Colon (tissue), 2 donors: ENCODE data around the gene KRT80.
"Not testable (repeated sequence)": the region's sequence is repeated elsewhere in the genome, so short reads cannot be mapped to it uniquely, and the experiment has no call there.

Experiments
- FAIRE-seq: peaks from 2 replicates; lab custom pipeline; 2012; peaks lifted over from hg19 to GRCh38; lab: Jason Lieb, UNC
- donor health status: control.
- donor health status: control.

Gene KRT80

GRCh38 chr12:52191841-52192791 lies at the start of gene KRT80:
TSS of gene KRT80 (minus strand) at chr12:52192014. CDS start at chr12:52191902, 112 bp downstream.
- no peak for FAIRE-seq

- no peak for FAIRE-seq
These were observed 49.5 kb upstream of the KRT80 start for GRCh38 chr12:52241205-52241842.

GRCh38 chr12:52240247-52240646 lies 48.4 kb upstream of the KRT80 start:
- FAIRE-seq, result not testable (repeated sequence)

DNA sequence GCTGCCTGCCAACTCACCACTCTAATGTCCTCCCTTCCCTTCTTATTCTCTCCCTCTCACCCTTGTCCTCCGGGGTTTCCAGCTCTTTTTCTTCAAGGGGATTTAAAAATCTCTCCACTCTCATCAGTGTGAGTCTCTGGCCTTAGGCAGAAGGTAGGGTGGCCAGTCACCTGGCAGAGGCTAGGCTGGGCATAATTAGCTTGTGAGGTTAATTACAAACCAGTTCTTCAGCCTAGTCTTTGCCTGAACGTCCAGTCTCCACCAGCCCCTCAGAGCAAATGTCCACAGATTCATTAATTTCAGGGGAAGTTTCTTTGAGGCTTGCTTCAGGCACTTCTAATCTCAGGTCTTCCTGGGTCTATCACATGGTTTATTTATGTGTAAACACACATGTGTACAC lies 48.0 kb upstream of the KRT80 start:
- no peak for FAIRE-seq

GRCh38 chr12:52238916-52239646 lies 47.3 kb upstream of the KRT80 start:
- no peak for FAIRE-seq

DNA sequence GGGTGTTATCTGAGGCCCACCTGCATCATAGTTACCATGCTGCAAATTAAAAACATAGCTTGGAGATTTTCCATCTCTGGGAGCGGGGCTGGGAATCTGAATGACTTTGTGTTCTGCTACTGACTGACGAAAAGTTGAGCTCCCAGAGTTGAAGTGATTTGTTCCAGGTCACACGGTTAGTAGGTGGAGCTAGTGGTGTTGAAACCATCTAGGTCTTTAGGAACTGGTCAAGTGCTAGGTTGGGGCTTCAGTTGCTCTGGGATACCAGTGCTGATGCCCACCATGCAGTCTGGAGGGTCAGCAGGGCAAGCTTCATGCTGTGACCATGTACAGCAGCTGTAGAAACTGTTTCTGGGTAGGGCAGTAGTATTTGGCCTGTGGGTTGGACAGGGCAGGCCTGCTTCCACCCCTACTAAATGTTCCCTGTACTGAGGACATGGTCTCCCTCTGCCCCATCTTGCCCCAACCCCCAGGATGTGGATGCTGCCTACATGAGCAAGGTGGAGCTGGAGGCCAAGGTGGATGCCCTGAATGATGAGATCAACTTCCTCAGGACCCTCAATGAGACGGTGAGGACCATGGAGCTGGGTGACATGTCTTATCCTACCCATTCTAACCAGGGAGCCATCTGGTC lies 46.5 kb upstream of the KRT80 start:
- FAIRE-seq, result no peak

GRCh38 chr12:52236386-52237050 lies 44.7 kb upstream of the KRT80 start:
- FAIRE-seq, result no peak

DNA sequence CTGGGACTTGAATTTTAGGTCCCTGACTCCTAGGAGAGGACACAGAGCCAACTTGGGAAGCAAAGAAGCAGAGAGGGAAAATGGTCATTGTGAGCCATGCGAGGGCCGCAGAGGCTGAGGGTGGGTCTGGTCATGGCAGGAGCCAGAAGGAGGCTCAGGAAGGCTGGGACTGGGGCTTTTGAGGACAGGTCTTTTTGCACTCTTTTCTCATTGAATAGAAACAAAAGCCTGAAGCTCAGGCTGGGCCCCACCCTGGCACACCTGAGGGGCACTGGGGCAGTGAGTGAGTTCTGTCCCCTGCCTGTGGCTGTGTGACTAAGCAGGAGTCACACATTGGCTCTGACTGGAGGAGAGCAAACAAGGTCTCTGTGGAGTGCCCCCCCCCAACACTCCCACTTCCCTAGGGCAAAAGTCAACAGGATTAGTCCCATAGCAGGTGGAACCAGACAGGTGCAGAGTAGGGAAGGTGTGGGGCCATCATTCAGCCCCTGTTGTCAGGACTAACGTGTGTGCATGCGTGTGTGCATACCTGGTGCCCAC lies 44.1 kb upstream of the KRT80 start:
- no peak for FAIRE-seq

DNA sequence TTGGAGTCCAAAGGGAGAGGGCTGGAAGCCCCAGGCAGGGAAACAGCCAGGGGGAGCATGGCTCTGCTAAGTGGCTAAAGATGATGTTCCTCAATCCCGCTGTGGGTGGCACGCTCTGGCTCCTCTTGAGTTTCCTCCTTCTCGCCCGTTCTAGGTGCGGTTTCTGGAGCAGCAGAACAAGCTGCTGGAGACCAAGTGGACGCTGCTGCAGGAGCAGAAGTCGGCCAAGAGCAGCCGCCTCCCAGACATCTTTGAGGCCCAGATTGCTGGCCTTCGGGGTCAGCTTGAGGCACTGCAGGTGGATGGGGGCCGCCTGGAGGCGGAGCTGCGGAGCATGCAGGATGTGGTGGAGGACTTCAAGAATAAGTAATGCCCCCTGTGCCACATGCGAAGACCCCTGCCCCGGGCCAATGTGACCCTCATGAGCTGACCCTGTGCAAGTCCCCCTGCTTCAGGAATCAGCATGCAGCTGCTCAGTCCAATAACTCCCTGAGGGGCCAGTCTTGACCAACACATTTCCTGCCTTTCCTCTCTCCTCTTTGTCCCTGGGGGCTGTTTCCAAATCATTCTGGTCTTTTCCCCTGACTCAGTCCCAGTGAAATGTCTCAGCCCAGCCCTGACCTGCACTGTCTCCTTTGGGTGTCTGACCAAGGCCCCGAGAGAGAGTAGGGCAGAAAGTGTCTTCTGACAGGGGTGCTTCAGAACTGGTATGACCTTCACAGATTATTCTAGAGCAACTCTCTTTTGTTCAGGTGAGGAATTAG lies 43.4 kb upstream of the KRT80 start:
- FAIRE-seq, result no peak

- FAIRE-seq, result no peak
These were observed 42.5 kb upstream of the KRT80 start for GRCh38 chr12:52234223-52234810.

DNA sequence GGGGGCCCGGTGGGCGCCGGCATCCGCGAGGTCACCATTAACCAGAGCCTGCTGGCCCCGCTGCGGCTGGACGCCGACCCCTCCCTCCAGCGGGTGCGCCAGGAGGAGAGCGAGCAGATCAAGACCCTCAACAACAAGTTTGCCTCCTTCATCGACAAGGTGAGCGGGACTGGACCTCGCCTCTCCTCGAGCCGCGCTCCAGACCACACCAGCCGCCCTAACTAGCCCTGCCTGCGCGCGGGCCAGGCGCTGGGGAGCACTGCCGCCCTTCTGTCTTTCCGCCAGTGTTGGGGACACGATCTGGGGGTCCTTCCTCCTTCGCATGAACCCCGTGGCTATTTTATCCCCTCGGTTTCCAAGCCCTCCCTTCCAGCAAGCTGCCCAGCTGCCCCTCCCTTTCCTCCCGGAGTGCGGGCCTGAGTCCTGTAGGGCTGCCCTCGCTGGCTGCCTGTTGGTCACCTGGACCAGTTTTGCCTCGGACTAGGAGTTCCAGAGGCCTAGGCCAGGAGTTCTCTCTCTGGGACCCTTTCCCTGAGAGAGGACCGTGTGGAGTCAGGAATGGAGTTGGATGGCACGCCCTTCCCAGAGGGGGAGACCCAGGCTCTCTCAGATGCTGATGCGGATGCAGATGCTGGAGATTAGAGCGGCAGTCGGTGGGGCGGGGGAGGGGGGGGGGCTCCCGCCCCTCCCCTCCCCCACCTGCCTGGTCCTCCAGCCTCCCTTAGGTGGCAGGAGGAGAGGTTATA lies 41.8 kb upstream of the KRT80 start:
- FAIRE-seq, result no peak

DNA sequence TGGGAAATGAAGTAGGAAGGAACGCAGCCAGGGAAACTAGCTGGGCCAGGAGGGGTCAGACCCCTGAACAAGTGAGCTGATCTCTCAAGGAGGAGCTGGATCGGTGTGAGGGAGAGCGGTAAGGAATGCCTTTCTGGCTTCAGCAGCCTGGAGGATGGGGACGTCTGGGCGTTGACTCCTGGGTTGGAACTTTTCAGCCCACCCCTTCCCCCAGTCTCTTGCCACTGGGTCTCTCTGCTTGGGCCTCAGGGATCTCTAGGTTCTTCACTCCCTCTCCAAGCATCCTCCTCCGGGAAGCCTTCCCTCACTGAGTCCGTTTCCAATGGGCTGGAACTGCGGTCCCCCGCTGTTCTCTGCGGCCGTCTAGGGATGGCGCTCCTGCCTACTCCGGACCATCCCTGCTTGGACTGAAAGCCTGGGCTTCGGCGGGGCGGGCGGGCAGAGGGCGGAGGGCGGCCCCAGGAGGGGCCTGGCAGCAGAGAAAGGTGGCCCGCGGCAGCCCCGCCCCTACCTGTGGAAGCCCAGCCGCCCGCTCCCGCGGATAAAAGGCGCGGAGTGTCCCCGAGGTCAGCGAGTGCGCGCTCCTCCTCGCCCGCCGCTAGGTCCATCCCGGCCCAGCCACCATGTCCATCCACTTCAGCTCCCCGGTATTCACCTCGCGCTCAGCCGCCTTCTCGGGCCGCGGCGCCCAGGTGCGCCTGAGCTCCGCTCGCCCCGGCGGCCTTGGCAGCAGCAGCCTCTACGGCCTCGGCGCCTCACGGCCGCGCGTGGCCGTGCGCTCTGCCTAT lies 41.1 kb upstream of the KRT80 start, which contains the start of gene KRT7:
KRT7 (plus strand) TSS at position 570 of the 788 bp plus-strand sequence; CDS start at position 624, 54 bp downstream.
- no peak for FAIRE-seq

DNA sequence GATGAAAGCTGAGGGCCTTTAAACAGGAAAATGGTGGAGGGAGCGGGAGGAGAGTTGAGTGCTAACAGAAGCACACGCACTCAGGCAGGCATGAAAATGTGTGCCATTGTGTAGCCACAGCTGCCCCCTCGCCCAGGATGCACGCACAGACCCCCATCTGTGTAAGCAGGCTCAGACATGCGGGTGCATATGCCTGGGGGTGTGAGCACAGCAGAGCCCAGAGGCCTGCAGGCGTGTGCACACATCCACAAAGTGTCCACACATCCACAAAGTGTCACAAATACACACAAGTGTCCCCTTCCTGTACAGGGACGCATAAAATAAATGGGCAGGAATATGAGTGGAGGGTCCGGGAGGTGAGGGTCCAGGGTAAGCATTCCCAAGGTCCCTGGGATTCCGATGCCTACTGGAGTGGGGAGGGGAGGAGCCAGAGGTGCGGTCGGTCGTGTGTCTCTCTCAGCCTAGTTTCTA lies 40.4 kb upstream of the KRT80 start:
- no peak for FAIRE-seq

DNA sequence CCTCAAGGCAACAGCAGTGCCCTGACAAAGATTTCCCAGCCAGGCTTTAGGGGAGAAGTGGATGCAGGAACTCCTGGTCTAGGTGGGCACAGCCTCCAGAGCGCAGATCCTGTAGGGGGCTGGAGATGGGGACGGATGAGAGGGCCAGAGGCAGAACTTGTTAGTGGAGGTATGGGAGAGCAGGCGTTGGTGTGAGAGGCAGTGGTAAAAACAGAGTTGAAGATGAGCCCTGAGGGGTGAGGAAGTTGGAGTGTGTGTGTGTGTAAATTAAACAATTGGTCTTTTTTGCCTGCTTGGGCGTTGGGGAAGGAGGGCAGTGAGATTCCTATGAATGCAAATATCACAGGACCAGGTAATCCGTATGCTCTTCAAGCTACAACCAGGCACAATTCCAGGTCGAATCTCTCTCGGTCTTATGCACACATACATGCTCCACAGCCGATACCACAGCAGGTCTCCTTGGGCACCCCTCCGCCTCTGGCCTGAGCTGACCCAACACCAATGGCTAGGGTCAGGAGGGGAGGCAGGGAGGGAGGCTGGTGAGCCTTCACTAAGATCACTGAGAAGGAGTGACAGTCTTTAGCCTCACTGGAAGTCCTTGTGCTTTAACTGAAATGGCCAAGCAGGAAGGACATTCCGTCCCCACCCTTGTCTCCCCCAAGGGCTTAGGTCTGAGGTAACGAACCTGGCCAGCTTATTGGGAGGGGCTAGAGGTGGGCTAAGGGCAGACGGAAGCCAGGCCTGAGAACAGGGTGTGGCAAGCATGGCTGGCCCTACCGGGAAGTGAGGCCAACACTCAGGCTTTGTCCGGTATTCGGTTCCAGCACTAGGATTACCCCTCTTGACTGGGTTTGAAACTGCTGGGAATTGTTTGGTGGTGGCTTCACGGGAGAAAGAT lies 39.7 kb upstream of the KRT80 start:
- no peak for FAIRE-seq

DNA sequence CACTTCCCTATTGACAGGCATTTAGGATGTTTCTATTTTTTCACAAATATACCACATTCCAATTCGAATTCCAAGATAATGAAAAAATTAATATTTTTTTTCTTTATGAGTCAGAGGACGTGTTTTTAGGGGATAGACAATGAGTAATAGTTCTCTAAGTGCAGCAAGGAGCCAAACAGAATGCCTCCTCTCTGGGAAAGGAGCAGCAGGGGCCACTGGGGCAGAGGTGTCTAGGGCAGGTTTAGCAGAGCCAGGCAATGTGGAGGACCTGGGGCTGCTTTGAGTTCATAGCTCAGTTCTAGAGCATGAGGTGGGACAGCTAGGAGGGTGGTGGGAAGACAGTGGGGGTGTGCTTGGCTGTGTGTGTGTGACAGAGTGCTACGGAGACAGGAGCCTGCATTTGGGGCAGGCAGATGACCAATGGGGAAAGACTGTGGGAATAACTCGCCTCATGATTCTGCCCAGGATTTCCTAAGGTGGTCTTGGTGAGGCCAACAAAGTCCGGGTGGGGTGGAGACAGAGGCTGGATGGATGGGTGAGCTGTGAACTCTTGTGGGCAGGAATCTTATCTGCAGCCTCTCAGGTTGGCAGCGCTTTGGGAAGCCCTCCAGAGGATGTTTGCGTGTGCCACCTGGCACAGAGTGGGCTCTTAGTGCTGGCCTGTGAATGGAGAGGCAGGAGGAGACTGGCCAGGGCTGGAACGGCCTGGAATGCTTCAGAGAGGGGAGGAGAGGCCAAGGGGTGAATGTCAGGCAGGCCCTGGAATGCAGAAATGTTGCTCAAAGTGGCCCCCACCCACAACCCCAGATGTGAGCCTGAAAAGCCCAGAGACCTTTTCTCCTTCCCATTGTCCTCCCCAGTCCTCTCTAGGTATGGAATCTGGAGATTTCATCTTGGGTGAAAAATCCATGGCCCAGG lies 38.8 kb upstream of the KRT80 start:
- FAIRE-seq, result no peak

DNA sequence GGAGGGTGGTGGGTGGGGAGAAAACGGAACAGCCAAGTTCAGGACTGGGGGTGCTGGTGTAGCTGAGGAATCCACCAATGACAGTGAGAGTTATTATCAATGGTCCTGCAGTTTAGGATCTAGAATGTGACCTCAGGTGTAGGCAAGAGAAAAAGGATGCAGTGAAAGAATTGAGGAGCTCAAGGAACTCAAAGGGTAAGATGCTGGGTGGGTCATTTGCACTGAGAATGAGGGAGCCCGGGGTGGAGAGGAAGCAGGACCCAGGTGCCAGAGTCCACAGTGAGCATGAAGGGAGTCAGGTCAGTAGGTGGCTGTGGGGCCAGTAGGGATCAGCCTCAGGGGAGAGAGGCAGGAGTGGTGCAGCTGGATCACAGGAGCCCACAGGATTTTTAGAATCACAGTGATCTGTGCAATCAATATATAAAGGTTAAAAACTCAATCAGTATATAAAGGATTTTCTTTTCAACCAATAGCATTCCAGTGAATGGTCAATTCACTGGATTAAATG lies 38.1 kb upstream of the KRT80 start:
- no peak for FAIRE-seq
